ENCODE measurements around the gene PTPRT. TPM values are rescaled to one million over a fixed set of nuclear protein-coding genes. Genes with fewer than 3 reads are reported as not detected.

PTPRT gene
- total RNA-seq, 1 experiment from 2014 or later, result not detected

GRCh38 chr20:42164121-42164890, 1025.4 kb downstream of the PTPRT start:
- TF ChIP-seq EZH2 (IDR thresholded peaks at IDR 0.05; ENCODE audit: borderline replicate concordance, low read depth, low read length, poor library complexity, severe bottlenecking), result no peak
- no peak for TF ChIP-seq CTCF (conservative IDR thresholded peaks at IDR 0.05; ENCODE audit: low read depth, low read length)
- DNase-seq (ENCODE audit: low spot score), result no peak
- peaks cover 4% of the 10 kb centered on the region for H3K27me3 ChIP-seq (replicated peaks; ENCODE audit: insufficient read depth, low read depth, low read length, poor library complexity)
- no peaks in the 10 kb centered on the region for H3K36me3 ChIP-seq (ENCODE audit: insufficient read depth, low read length, poor library complexity, severe bottlenecking)
- POLR2A ChIA-PET (ENCODE audit: low non-redundant PET), result no interaction called here
- intact Hi-C loops (cut with micrococcal nuclease; ENCODE audit: unreplicated experiment), result no loop called here
- H3K9me3 ChIP-seq (ENCODE audit: low read depth, low read length, poor library complexity, severe bottlenecking), result no peaks in the 10 kb centered on the region
- no peak overlapping the region for H3K27ac ChIP-seq (ENCODE audit: low read depth, low read length, poor library complexity, severe bottlenecking)
- no peaks in the 10 kb centered on the region for H3K4me1 ChIP-seq (ENCODE audit: insufficient read depth, low read length, poor library complexity, severe bottlenecking)
- no TSS peak for BruUV-seq (replicated peaks)
- CTCF ChIA-PET, result no interaction called here
- H3K4me3 ChIP-seq (ENCODE audit: low read depth, low read length, poor library complexity, severe bottlenecking), result no peak overlapping the region

GRCh38 chr20:42161228-42161829, 1028.4 kb downstream of the PTPRT start:
- no peak for DNase-seq (ENCODE audit: low spot score)
- no TSS peak for BruUV-seq (replicated peaks)
- Histone ChIP-seq H3K9me3 (ENCODE audit: low read depth, low read length, poor library complexity, severe bottlenecking) (no peaks in the 10 kb centered on the region), H3K4me1 (ENCODE audit: insufficient read depth, low read length, poor library complexity, severe bottlenecking) (no peaks in the 10 kb centered on the region), H3K4me3 (ENCODE audit: low read depth, low read length, poor library complexity, severe bottlenecking) (no peak overlapping the region), H3K36me3 (ENCODE audit: insufficient read depth, low read length, poor library complexity, severe bottlenecking) (no peaks in the 10 kb centered on the region), H3K27me3 (replicated peaks; ENCODE audit: insufficient read depth, low read depth, low read length, poor library complexity) (peaks cover 4% of the 10 kb centered on the region), H3K27ac (ENCODE audit: low read depth, low read length, poor library complexity, severe bottlenecking) (no peak overlapping the region)
- ChIA-PET POLR2A (ENCODE audit: low non-redundant PET) (no interaction called here), CTCF (no interaction called here)
- no peak for TF ChIP-seq CTCF (conservative IDR thresholded peaks at IDR 0.05; ENCODE audit: low read depth, low read length)
- intact Hi-C loops (cut with micrococcal nuclease; ENCODE audit: unreplicated experiment), result no loop called here

- BruUV-seq (replicated peaks), result no TSS peak
- no peak for DNase-seq (ENCODE audit: low spot score)
- Histone ChIP-seq H3K9me3 (ENCODE audit: low read depth, low read length, poor library complexity, severe bottlenecking) (no peaks in the 10 kb centered on the region), H3K36me3 (ENCODE audit: insufficient read depth, low read length, poor library complexity, severe bottlenecking) (no peaks in the 10 kb centered on the region), H3K4me1 (ENCODE audit: insufficient read depth, low read length, poor library complexity, severe bottlenecking) (no peaks in the 10 kb centered on the region), H3K4me3 (ENCODE audit: low read depth, low read length, poor library complexity, severe bottlenecking) (no peak overlapping the region), H3K27ac (ENCODE audit: low read depth, low read length, poor library complexity, severe bottlenecking) (no peak overlapping the region), H3K27me3 (replicated peaks; ENCODE audit: insufficient read depth, low read depth, low read length, poor library complexity) (peaks cover 4% of the 10 kb centered on the region)
- no peak for TF ChIP-seq CTCF (conservative IDR thresholded peaks at IDR 0.05; ENCODE audit: low read depth, low read length)
- no peak for TF ChIP-seq EZH2 (IDR thresholded peaks at IDR 0.05; ENCODE audit: borderline replicate concordance, low read depth, low read length, poor library complexity, severe bottlenecking)
- intact Hi-C loops (cut with micrococcal nuclease; ENCODE audit: unreplicated experiment), result no loop called here
- POLR2A ChIA-PET (ENCODE audit: low non-redundant PET), result no interaction called here
- CTCF ChIA-PET, result no interaction called here
These were observed 1029.9 kb downstream of the PTPRT start for GRCh38 chr20:42159808-42160207.
